Liver (tissue), 3 donors: ENCODE measurements around the gene RNLS.

ENCODE experiments used
- GABPA ChIP-seq, 2 donors: IDR thresholded peaks in 1 of 2; conservative IDR thresholded peaks in 1 of 2; 2 replicates each; pipeline ENCODE4 v1.6.1; 2016; ENCODE audit warnings: antibody characterized with exemption in 2 of 2, mild to moderate bottlenecking in 1 of 2, moderate library complexity in 1 of 2
- JUND ChIP-seq, 2 donors: IDR thresholded peaks; 2 replicates each; pipeline ENCODE4 v1.6.1; 2016; ENCODE audit warnings: antibody characterized with exemption in 2 of 2
- TAF1 ChIP-seq: conservative IDR thresholded peaks from 2 replicates; pipeline ENCODE4 v1.6.1; 2016; ENCODE audit warnings: antibody characterized with exemption, mild to moderate bottlenecking
- YY1 ChIP-seq: IDR thresholded peaks from 2 replicates; pipeline ENCODE4 v1.6.1; 2016; ENCODE audit warnings: antibody characterized with exemption, mild to moderate bottlenecking
- TF ChIP-seq, protein P1 (sequence below): fragments of 150-350 bp; IDR thresholded peaks from 2 replicates; pipeline ENCODE4 v1.5.1; 2017; ENCODE audit warnings: improper control_type of control experiment, low read depth, low read length; ENCODE audit not compliant: missing input control
- TF ChIP-seq, protein P2 (sequence below): IDR thresholded peaks from 2 replicates; pipeline ENCODE4 v1.6.1; 2016; ENCODE audit warnings: antibody characterized with exemption
- donor health status: healthy.
- donor health status: healthy.

DNA sequence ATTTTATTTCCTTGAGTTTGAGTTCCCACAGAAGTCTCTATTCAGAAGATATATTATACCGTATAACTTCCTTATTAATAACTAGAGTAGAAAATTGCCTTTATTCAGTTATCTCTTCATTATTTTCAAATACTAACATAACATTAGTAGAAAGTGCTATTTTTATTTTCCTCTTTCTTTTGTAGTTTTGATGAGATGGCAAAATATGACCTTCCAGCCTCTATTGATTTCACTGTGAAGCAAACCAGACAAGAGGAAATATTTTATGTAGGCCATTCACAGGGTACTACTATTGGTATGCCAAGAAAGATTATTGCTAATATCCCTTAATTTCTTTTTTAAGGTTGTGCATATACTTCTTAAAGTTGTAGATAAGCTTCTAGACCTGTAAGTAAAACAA is 11.4 kb upstream of the RNLS start:
- no peak for TF ChIP-seq GABPA (IDR thresholded peaks at IDR 0.05 in 1 of 2, conservative IDR thresholded peaks at IDR 0.05 in 1 of 2)
- TF ChIP-seq, protein P1, sequence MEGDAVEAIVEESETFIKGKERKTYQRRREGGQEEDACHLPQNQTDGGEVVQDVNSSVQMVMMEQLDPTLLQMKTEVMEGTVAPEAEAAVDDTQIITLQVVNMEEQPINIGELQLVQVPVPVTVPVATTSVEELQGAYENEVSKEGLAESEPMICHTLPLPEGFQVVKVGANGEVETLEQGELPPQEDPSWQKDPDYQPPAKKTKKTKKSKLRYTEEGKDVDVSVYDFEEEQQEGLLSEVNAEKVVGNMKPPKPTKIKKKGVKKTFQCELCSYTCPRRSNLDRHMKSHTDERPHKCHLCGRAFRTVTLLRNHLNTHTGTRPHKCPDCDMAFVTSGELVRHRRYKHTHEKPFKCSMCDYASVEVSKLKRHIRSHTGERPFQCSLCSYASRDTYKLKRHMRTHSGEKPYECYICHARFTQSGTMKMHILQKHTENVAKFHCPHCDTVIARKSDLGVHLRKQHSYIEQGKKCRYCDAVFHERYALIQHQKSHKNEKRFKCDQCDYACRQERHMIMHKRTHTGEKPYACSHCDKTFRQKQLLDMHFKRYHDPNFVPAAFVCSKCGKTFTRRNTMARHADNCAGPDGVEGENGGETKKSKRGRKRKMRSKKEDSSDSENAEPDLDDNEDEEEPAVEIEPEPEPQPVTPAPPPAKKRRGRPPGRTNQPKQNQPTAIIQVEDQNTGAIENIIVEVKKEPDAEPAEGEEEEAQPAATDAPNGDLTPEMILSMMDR: no peak
- TF ChIP-seq, protein P2, sequence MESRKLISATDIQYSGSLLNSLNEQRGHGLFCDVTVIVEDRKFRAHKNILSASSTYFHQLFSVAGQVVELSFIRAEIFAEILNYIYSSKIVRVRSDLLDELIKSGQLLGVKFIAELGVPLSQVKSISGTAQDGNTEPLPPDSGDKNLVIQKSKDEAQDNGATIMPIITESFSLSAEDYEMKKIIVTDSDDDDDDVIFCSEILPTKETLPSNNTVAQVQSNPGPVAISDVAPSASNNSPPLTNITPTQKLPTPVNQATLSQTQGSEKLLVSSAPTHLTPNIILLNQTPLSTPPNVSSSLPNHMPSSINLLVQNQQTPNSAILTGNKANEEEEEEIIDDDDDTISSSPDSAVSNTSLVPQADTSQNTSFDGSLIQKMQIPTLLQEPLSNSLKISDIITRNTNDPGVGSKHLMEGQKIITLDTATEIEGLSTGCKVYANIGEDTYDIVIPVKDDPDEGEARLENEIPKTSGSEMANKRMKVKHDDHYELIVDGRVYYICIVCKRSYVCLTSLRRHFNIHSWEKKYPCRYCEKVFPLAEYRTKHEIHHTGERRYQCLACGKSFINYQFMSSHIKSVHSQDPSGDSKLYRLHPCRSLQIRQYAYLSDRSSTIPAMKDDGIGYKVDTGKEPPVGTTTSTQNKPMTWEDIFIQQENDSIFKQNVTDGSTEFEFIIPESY: no peak
- TF ChIP-seq YY1: no peak
- TF ChIP-seq JUND (IDR thresholded peaks at IDR 0.05): no peak
- no peak for TF ChIP-seq TAF1
